IPS DF 4.7 (cell line): ENCODE data around the gene ARHGEF28.

Experiments used
- DNase-seq: peaks from one replicate; pipeline ENCODE4 v3.0.0-alpha.2; 2013; ENCODE audit warnings: low spot score; ENCODE audit errors: extremely low read depth

The ARHGEF28 gene

GRCh38 chr5:73740274-73740790 lies 114.3 kb downstream of the ARHGEF28 start:
- no peak for DNase-seq

GRCh38 chr5:73743161-73743560 lies 117.2 kb downstream of the ARHGEF28 start:
- no peak for DNase-seq

GRCh38 chr5:73745836-73746235 lies 119.8 kb downstream of the ARHGEF28 start:
- no peak for DNase-seq

- DNase-seq: no peak
These were observed 120.6 kb downstream of the ARHGEF28 start for GRCh38 chr5:73746608-73747007.

GRCh38 chr5:73747696-73748380 lies 121.8 kb downstream of the ARHGEF28 start:
- DNase-seq: no peak

GRCh38 chr5:73748510-73749400 lies 122.8 kb downstream of the ARHGEF28 start:
- no peak for DNase-seq

GRCh38 chr5:73749485-73750270 lies 123.7 kb downstream of the ARHGEF28 start:
- no peak for DNase-seq

- no peak for DNase-seq
These were observed 125.4 kb downstream of the ARHGEF28 start for GRCh38 chr5:73751254-73751914.

- DNase-seq: no peak
These were observed 128.3 kb downstream of the ARHGEF28 start for GRCh38 chr5:73754254-73754653.

- DNase-seq: no peak
These were observed 131.4 kb downstream of the ARHGEF28 start for GRCh38 chr5:73757416-73757815.

- no peak for DNase-seq
These were observed 133.8 kb downstream of the ARHGEF28 start for GRCh38 chr5:73759771-73760170.

- DNase-seq: no peak
These were observed 137.5 kb downstream of the ARHGEF28 start for GRCh38 chr5:73763300-73764032.

- DNase-seq: no peak
These were observed 138.6 kb downstream of the ARHGEF28 start for GRCh38 chr5:73764586-73764985.

GRCh38 chr5:73764996-73765395 lies 139.0 kb downstream of the ARHGEF28 start:
- DNase-seq: no peak

GRCh38 chr5:73766902-73767301 lies 140.9 kb downstream of the ARHGEF28 start:
- no peak for DNase-seq

GRCh38 chr5:73770172-73771025 lies 144.4 kb downstream of the ARHGEF28 start:
- no peak for DNase-seq

GRCh38 chr5:73774924-73775323 lies 148.9 kb downstream of the ARHGEF28 start:
- DNase-seq: no peak

- DNase-seq: no peak
These were observed 150.4 kb downstream of the ARHGEF28 start for GRCh38 chr5:73776405-73776804.

- DNase-seq: no peak
These were observed 151.2 kb downstream of the ARHGEF28 start for GRCh38 chr5:73777192-73777591.
